GM12872 (cell line): ENCODE data around the gene ASCC2.

Experiments
- TF ChIP-seq, protein P1 (sequence below): IDR thresholded peaks from 3 replicates; pipeline ENCODE4 v1.5.1; 2011; ENCODE audit warnings: low read depth, mild to moderate bottlenecking, low read length, moderate library complexity; ENCODE audit not compliant: insufficient read depth

Gene ASCC2

DNA sequence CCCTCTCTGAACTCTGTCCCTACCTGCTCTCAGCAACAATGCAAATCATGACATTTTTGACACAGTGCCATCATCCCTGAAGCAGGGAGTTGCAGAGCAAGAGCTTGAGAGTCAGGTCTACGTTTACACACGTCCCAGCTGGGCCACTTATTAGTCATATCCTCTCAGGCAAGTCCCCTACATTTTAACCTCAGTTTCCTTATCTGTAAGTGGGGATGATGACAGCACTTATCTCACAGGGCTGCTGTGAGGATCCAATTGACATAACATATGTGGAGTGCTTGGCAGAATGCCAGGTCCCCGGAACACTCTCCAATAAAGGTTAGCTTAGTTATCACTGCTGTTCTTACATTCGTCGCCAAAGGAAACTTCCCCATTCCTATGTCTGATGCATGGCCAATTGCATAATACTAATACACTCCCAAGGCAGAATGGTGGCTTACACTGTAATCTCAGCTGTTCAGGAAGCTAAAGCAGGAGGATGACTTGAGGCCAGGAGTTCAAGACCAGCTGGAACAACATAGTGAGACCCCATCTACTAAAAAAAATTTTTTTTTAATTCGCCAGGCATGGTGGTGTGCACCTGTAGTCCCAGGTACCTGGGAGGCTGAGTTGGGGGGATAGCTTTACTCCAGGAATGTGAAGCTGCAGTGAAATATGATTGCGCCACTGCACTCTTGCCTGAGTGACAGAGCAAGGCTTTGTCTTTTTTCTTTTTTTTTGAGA, 16.6 kb downstream of the ASCC2 start:
- TF ChIP-seq, protein P1, sequence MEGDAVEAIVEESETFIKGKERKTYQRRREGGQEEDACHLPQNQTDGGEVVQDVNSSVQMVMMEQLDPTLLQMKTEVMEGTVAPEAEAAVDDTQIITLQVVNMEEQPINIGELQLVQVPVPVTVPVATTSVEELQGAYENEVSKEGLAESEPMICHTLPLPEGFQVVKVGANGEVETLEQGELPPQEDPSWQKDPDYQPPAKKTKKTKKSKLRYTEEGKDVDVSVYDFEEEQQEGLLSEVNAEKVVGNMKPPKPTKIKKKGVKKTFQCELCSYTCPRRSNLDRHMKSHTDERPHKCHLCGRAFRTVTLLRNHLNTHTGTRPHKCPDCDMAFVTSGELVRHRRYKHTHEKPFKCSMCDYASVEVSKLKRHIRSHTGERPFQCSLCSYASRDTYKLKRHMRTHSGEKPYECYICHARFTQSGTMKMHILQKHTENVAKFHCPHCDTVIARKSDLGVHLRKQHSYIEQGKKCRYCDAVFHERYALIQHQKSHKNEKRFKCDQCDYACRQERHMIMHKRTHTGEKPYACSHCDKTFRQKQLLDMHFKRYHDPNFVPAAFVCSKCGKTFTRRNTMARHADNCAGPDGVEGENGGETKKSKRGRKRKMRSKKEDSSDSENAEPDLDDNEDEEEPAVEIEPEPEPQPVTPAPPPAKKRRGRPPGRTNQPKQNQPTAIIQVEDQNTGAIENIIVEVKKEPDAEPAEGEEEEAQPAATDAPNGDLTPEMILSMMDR: no peak

DNA sequence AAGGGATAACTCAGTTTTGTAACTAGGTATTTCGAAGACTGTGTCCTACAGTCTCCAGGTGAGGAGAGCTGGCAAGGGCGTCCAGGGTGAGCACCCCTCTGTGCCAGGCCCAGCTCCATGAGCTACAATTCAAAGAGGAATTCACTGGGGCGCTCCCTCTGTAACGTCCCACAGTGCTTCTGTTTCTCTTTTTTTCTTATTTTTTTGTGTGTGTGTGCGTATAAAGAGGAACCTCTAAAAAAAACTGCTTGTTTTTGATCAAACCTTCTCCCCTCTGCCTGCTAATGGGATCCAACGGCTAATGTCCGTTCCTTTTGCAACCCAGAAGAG, 17.1 kb downstream of the ASCC2 start:
- TF ChIP-seq, protein P1: no peak

DNA sequence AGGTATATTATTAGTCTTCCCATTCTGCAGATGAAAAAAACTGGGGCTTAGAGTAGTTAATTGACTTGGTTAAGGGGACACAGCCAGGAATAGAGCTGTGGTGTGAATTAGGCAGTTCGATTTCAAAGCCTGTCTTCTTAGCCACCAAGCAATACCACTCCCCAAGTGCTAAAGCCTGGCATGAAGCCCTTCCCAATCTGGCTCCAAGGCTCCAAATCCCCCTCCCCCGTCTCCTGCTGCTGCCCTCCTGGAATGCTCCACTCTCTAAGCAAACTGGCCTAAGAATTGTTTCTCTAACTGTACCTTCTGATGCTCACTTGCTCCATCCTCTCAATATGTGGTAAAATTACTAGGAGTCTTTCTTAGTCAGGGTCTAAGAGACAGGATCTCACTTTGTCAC, 18.6 kb downstream of the ASCC2 start:
- TF ChIP-seq, protein P1: no peak

DNA sequence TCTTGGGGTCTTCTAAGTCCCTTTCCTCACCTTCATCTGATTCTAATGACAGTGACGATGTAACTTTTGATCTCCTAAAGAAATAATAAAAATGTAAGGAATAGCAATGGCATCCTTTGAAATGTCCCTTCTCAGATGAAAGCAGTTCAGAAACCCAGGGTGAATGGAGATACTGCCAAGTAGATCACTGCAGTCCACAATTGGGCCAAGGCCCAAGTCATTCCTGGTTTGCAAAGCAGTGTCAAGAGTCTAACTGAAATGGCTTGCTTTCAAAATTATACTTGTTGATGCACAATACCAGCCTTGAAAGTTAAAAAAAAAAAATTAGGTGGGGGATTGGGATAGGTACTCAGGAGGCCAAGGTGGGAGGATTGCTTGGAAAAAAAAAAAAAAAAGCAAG, 20.4 kb downstream of the ASCC2 start:
- TF ChIP-seq, protein P1: no peak

DNA sequence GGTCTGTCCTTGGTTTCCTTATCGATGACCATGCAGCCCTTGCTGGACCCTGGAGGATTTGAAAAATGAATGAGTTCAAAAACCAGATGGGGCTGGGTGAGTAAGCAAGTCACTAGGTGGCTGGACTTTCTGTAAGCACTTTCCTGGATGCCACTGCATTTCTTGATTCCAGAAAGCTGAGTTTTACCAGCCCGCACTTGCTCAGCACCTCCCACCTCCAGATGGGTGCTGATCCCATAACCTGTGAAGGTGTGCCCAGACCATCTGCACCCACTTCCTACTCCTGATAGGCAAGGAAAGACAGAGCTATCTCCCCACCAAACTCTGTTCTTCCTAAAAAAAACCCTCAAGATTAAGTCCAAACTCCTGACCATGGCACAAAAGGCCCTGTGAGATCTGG, 21.1 kb downstream of the ASCC2 start:
- TF ChIP-seq, protein P1: no peak

DNA sequence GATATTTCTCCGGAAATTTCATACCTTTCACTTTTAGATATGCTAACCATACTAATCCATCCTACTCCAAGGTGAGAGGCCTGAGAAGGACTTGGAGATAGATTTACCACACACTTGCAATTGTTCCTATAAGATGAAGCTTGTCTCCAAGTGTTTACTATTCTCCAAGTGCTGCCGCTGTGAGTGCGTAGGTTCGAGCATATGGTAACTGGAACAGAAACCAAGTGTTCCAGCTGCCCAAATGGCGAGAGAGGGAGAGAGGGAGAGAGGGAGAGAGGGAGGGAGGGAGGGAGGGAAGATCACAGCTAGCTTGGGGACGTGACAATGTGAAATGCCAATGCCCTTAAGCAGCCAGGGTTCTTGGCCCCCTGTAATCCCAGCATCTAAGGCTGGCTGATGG, 21.5 kb downstream of the ASCC2 start:
- TF ChIP-seq, protein P1: no peak

DNA sequence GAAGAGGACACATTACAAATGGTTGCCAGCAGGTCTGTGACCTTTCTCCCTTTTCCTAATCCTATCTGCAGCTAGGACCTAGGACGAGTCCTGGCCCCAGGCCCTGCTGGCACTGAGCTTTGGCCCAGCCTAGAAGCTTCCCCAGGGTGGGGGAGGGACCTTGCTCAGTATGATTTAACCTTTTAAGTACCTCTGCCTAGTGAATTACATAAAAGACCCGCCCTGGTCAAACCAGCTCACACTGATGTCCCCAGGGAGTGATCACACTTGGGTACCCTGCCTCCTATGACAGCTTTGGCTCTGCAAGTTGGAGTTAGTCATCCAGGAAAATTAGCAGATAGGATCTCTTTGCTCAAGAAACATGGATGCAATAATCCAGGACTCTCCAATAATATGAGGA, 21.9 kb downstream of the ASCC2 start:
- TF ChIP-seq, protein P1: no peak
